WTC11 (cell line): ENCODE data around the gene LDLRAD4. TPM values are rescaled to one million over a fixed set of nuclear protein-coding genes. Genes with fewer than 3 reads are reported as not detected.

Experiments
- ATAC-seq: fragments of 200-7000 bp; cut with Tn5 transposase; 2 replicates; pipeline ENCODE4 v1.10.0; 2021; ENCODE audit warnings: mild to moderate bottlenecking, moderate library complexity
- CTCF ChIA-PET: fragments of 300-600 bp; sonication (Branson Sonifier 250); formaldehyde crosslinking; loops from one replicate; lab custom pipeline; 2021; ENCODE audit warnings: antibody characterized with exemption; lab: Charles Lee
- POLR2A ChIA-PET: fragments of 350-600 bp; sonication (Branson Sonifier 250); formaldehyde crosslinking; loops from one replicate; lab custom pipeline; 2021; ENCODE audit warnings: antibody characterized with exemption; lab: Charles Lee
- DNase-seq: peaks from one replicate; pipeline ENCODE4 v3.0.0; 2021; ENCODE audit warnings: low spot score
- H3K27ac Mint-ChIP-seq: 2 replicates; pipeline ENCODE4 v1.8.0; 2021; ENCODE audit warnings: mixed read lengths
- H3K27me3 Mint-ChIP-seq: 2 replicates; pipeline ENCODE4 v1.8.0; 2021; ENCODE audit warnings: low read depth, mild to moderate bottlenecking, moderate library complexity, mixed read lengths
- H3K36me3 Mint-ChIP-seq: 2 replicates; pipeline ENCODE4 v1.8.0; 2021; ENCODE audit warnings: mixed read lengths
- H3K4me1 Mint-ChIP-seq: 2 replicates; pipeline ENCODE4 v1.8.0; 2022; ENCODE audit warnings: mixed read lengths
- H3K4me3 Mint-ChIP-seq: 2 replicates; pipeline ENCODE4 v1.8.0; 2021; ENCODE audit warnings: mild to moderate bottlenecking, moderate library complexity, mixed read lengths
- H3K9me3 Mint-ChIP-seq: 2 replicates; pipeline ENCODE4 v1.8.0; 2021; ENCODE audit warnings: mixed read lengths
- ESRRA ChIP-seq: sonication (generic); formaldehyde crosslinking; IDR thresholded peaks from 2 replicates; pipeline ENCODE4 v1.8.1; 2022; ENCODE audit warnings: mild to moderate bottlenecking, missing genetic modification reagents, borderline replicate concordance
- FOXP1 ChIP-seq: sonication (generic); formaldehyde crosslinking; IDR thresholded peaks from 2 replicates; pipeline ENCODE4 v1.8.0; 2022; ENCODE audit warnings: missing genetic modification reagents, mild to moderate bottlenecking, moderate library complexity, borderline replicate concordance
- GABPB1 ChIP-seq: sonication (generic); formaldehyde crosslinking; IDR thresholded peaks from 2 replicates; pipeline ENCODE4 v1.8.1; 2023; ENCODE audit warnings: mild to moderate bottlenecking, missing genetic modification reagents
- JAZF1 ChIP-seq: fragments of 250-450 bp; sonication (Bioruptor Pico); IDR thresholded peaks from 2 replicates; pipeline ENCODE4 v1.9.0; 2021; ENCODE audit warnings: moderate library complexity, mild to moderate bottlenecking, inconsistent platforms
- KAT7 ChIP-seq: sonication (generic); formaldehyde crosslinking; IDR thresholded peaks from 2 replicates; pipeline ENCODE4 v1.8.1; 2023; ENCODE audit warnings: missing genetic modification reagents, mild to moderate bottlenecking, borderline replicate concordance
- NR2C2 ChIP-seq: sonication (generic); formaldehyde crosslinking; IDR thresholded peaks from 2 replicates; pipeline ENCODE4 v1.8.0; 2022; ENCODE audit warnings: mild to moderate bottlenecking, missing genetic modification reagents
- RORB ChIP-seq: fragments of 250-450 bp; sonication (Bioruptor Pico); IDR thresholded peaks from 2 replicates; pipeline ENCODE4 v1.9.0; 2021; ENCODE audit warnings: mild to moderate bottlenecking
- SOX15 ChIP-seq: fragments of 250-450 bp; sonication (Bioruptor Pico); IDR thresholded peaks from 2 replicates; pipeline ENCODE4 v1.9.0; 2021; ENCODE audit warnings: mild to moderate bottlenecking
- TEAD4 ChIP-seq: sonication (generic); formaldehyde crosslinking; IDR thresholded peaks from 2 replicates; pipeline ENCODE4 v1.8.0; 2022; ENCODE audit warnings: mild to moderate bottlenecking, missing genetic modification reagents
- ZNF138 ChIP-seq: sonication (generic); formaldehyde crosslinking; conservative IDR thresholded peaks from 2 replicates; pipeline ENCODE4 v1.8.1; 2022; ENCODE audit warnings: mild to moderate bottlenecking, moderate library complexity, missing genetic modification reagents
- total RNA-seq: library from RNA; stranded (reverse); gene quantifications from 3 replicates; pipeline ENCODE4 v1.2.3, GENCODE V29; 2021
- TF ChIP-seq, protein P1 (sequence below): sonication (generic); formaldehyde crosslinking; IDR thresholded peaks from 2 replicates; pipeline ENCODE4 v1.8.1; 2023; ENCODE audit warnings: mild to moderate bottlenecking, missing genetic modification reagents, borderline replicate concordance
- TF ChIP-seq, protein P2 (sequence below): sonication (generic); formaldehyde crosslinking; IDR thresholded peaks from 2 replicates; pipeline ENCODE4 v1.8.1; 2023; ENCODE audit warnings: mild to moderate bottlenecking, missing genetic modification reagents, moderate library complexity
- TF ChIP-seq, protein P3 (sequence below): fragments of 250-450 bp; sonication (Bioruptor Pico); IDR thresholded peaks from 2 replicates; pipeline ENCODE4 v1.9.0; 2021; ENCODE audit warnings: mild to moderate bottlenecking
- TF ChIP-seq, protein P4 (sequence below): fragments of 250-450 bp; sonication (Bioruptor Pico); IDR thresholded peaks from 2 replicates; pipeline ENCODE4 v1.9.0; 2021; ENCODE audit warnings: moderate library complexity, mild to moderate bottlenecking, inconsistent platforms, borderline replicate concordance
- TF ChIP-seq, protein P5 (sequence below): sonication (generic); formaldehyde crosslinking; IDR thresholded peaks from 2 replicates; pipeline ENCODE4 v1.8.0; 2022; ENCODE audit warnings: mild to moderate bottlenecking, missing genetic modification reagents
- TF ChIP-seq, protein P6 (sequence below): sonication (generic); formaldehyde crosslinking; IDR thresholded peaks from 2 replicates; pipeline ENCODE4 v1.8.0; 2023; ENCODE audit warnings: mild to moderate bottlenecking, missing genetic modification reagents
- TF ChIP-seq, protein P7 (sequence below): sonication (generic); formaldehyde crosslinking; IDR thresholded peaks from 2 replicates; pipeline ENCODE4 v1.8.1; 2023; ENCODE audit warnings: mild to moderate bottlenecking, missing genetic modification reagents
- TF ChIP-seq, protein P8 (sequence below): sonication (generic); formaldehyde crosslinking; conservative IDR thresholded peaks from 2 replicates; pipeline ENCODE4 v1.8.1; 2022; ENCODE audit warnings: mild to moderate bottlenecking, missing genetic modification reagents
- TF ChIP-seq, protein P9 (sequence below): sonication (generic); formaldehyde crosslinking; IDR thresholded peaks from 2 replicates; pipeline ENCODE4 v1.8.1; 2022; ENCODE audit warnings: missing genetic modification reagents, borderline replicate concordance

LDLRAD4 gene
- total RNA-seq, 1 experiment from 2014 or later = 6.2 TPM

DNA sequence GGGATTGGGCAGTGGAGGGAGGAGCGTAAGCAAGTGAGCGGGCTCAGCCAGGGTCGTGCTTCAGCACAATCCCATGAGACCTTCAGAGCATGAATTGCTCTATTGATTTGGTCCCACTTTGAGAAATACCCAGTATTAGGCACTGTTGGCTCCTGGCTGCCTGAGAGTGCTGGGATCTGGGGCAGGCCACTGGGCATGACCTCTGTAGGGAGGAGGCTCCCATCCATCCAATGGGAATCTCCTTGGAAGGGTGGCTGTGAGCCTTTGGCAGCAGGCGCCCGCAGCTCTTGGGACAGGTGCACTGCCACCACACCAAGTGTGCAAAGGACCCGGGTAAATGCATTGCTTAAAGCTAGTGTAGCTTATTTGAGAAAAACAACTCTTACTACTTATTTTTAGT lies 137.5 kb downstream of the LDLRAD4 start (continued):
- TF ChIP-seq, protein P1, sequence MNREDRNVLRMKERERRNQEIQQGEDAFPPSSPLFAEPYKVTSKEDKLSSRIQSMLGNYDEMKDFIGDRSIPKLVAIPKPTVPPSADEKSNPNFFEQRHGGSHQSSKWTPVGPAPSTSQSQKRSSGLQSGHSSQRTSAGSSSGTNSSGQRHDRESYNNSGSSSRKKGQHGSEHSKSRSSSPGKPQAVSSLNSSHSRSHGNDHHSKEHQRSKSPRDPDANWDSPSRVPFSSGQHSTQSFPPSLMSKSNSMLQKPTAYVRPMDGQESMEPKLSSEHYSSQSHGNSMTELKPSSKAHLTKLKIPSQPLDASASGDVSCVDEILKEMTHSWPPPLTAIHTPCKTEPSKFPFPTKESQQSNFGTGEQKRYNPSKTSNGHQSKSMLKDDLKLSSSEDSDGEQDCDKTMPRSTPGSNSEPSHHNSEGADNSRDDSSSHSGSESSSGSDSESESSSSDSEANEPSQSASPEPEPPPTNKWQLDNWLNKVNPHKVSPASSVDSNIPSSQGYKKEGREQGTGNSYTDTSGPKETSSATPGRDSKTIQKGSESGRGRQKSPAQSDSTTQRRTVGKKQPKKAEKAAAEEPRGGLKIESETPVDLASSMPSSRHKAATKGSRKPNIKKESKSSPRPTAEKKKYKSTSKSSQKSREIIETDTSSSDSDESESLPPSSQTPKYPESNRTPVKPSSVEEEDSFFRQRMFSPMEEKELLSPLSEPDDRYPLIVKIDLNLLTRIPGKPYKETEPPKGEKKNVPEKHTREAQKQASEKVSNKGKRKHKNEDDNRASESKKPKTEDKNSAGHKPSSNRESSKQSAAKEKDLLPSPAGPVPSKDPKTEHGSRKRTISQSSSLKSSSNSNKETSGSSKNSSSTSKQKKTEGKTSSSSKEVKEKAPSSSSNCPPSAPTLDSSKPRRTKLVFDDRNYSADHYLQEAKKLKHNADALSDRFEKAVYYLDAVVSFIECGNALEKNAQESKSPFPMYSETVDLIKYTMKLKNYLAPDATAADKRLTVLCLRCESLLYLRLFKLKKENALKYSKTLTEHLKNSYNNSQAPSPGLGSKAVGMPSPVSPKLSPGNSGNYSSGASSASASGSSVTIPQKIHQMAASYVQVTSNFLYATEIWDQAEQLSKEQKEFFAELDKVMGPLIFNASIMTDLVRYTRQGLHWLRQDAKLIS (CRISPR knock-in tag) = no peak
- TF ChIP-seq, protein P2, sequence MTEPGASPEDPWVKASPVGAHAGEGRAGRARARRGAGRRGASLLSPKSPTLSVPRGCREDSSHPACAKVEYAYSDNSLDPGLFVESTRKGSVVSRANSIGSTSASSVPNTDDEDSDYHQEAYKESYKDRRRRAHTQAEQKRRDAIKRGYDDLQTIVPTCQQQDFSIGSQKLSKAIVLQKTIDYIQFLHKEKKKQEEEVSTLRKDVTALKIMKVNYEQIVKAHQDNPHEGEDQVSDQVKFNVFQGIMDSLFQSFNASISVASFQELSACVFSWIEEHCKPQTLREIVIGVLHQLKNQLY = no peak

DNA sequence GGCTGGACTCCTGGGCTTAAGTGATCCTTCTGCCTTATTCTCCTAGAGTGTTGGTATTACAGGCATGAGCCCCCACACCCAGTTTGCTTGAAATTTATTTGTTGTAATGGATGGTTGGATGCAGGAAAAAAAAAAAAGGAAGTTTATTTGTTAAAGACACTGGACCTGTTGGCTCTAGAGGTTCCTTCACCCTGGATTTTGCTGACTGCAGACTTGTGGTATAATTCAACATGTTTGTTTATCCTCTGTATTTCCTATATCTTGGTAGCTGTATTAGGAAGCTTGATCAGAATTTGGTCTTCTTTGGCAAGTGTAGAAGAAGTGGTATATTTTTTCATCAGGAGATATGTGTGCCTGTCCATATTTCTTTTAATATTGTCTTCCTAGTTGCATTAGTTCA lies 138.7 kb downstream of the LDLRAD4 start:
- no peak overlapping the region for H3K4me3 Mint-ChIP-seq
- H3K27ac Mint-ChIP-seq = no peak overlapping the region
- no peaks in the 10 kb centered on the region for H3K36me3 Mint-ChIP-seq
- TF ChIP-seq TEAD4 (no peak), RORB (CRISPR knock-in tag) (no peak), GABPB1 (no peak), JAZF1 (CRISPR knock-in tag) (no peak)
- TF ChIP-seq, protein P3, sequence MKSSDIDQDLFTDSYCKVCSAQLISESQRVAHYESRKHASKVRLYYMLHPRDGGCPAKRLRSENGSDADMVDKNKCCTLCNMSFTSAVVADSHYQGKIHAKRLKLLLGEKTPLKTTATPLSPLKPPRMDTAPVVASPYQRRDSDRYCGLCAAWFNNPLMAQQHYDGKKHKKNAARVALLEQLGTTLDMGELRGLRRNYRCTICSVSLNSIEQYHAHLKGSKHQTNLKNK (CRISPR knock-in tag) = no peak
- TF ChIP-seq, all 79 proteins: peak for 0
- DNase-seq (no peak), ATAC-seq (no peak)
- ChIA-PET POLR2A (no interaction called here), CTCF (no interaction called here)
- Mint-ChIP-seq H3K27me3 (no peaks in the 10 kb centered on the region), H3K4me1 (no peaks in the 10 kb centered on the region), H3K9me3 (peaks cover 11% of the 10 kb centered on the region)

DNA sequence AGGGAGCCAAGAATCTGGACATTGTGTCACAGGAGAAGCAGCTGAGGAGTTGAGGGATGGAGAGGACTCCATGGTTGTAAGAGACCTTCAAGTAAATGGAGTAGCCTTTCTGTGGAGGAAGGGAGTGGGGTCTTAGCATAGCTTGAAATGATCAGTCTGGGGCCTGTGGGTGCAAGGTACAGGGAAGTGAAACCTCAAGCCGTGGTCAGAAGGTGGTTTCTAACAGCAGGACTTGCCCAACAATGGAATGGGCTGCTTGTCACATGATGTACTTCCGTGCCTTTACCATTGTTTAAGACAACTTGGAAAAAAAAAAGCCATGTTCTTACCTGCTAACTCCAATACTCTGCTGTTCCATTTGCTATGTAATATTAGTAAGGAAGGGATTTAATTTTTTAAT lies 140.7 kb downstream of the LDLRAD4 start:
- ChIA-PET POLR2A (no interaction called here), CTCF (no interaction called here)
- Mint-ChIP-seq H3K4me1 (peaks cover 4% of the 10 kb centered on the region; the same call in 1 of the 2 replicates), H3K36me3 (no peaks in the 10 kb centered on the region), H3K4me3 (no peak overlapping the region), H3K27ac (no peak overlapping the region), H3K27me3 (no peaks in the 10 kb centered on the region), H3K9me3 (peaks cover 4% of the 10 kb centered on the region; the same call in 1 of the 2 replicates)
- DNase-seq = no peak
- ATAC-seq = no peak
- no peak for TF ChIP-seq SOX15 (CRISPR knock-in tag)
- TF ChIP-seq, protein P4, sequence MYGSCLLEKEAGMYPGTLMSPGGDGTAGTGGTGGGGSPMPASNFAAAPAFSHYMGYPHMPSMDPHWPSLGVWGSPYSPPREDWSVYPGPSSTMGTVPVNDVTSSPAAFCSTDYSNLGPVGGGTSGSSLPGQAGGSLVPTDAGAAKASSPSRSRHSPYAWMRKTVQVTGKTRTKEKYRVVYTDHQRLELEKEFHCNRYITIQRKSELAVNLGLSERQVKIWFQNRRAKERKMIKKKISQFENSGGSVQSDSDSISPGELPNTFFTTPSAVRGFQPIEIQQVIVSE (CRISPR knock-in tag) = no peak
- no peak for TF ChIP-seq ESRRA (CRISPR knock-in tag)
- TF ChIP-seq, protein P5, sequence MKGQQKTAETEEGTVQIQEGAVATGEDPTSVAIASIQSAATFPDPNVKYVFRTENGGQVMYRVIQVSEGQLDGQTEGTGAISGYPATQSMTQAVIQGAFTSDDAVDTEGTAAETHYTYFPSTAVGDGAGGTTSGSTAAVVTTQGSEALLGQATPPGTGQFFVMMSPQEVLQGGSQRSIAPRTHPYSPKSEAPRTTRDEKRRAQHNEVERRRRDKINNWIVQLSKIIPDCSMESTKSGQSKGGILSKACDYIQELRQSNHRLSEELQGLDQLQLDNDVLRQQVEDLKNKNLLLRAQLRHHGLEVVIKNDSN (CRISPR knock-in tag) = no peak
- TF ChIP-seq FOXP1 = no peak
- TF ChIP-seq RORB (CRISPR knock-in tag) = no peak
- no peak for TF ChIP-seq KAT7
- TF ChIP-seq, protein P6, sequence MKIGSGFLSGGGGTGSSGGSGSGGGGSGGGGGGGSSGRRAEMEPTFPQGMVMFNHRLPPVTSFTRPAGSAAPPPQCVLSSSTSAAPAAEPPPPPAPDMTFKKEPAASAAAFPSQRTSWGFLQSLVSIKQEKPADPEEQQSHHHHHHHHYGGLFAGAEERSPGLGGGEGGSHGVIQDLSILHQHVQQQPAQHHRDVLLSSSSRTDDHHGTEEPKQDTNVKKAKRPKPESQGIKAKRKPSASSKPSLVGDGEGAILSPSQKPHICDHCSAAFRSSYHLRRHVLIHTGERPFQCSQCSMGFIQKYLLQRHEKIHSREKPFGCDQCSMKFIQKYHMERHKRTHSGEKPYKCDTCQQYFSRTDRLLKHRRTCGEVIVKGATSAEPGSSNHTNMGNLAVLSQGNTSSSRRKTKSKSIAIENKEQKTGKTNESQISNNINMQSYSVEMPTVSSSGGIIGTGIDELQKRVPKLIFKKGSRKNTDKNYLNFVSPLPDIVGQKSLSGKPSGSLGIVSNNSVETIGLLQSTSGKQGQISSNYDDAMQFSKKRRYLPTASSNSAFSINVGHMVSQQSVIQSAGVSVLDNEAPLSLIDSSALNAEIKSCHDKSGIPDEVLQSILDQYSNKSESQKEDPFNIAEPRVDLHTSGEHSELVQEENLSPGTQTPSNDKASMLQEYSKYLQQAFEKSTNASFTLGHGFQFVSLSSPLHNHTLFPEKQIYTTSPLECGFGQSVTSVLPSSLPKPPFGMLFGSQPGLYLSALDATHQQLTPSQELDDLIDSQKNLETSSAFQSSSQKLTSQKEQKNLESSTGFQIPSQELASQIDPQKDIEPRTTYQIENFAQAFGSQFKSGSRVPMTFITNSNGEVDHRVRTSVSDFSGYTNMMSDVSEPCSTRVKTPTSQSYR (CRISPR knock-in tag) = no peak
- TF ChIP-seq NR2C2 (CRISPR knock-in tag) = no peak
- TF ChIP-seq, protein P7, sequence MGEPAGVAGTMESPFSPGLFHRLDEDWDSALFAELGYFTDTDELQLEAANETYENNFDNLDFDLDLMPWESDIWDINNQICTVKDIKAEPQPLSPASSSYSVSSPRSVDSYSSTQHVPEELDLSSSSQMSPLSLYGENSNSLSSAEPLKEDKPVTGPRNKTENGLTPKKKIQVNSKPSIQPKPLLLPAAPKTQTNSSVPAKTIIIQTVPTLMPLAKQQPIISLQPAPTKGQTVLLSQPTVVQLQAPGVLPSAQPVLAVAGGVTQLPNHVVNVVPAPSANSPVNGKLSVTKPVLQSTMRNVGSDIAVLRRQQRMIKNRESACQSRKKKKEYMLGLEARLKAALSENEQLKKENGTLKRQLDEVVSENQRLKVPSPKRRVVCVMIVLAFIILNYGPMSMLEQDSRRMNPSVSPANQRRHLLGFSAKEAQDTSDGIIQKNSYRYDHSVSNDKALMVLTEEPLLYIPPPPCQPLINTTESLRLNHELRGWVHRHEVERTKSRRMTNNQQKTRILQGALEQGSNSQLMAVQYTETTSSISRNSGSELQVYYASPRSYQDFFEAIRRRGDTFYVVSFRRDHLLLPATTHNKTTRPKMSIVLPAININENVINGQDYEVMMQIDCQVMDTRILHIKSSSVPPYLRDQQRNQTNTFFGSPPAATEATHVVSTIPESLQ (CRISPR knock-in tag) = no peak
- TF ChIP-seq, protein P8, sequence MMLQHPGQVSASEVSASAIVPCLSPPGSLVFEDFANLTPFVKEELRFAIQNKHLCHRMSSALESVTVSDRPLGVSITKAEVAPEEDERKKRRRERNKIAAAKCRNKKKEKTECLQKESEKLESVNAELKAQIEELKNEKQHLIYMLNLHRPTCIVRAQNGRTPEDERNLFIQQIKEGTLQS (CRISPR knock-in tag) = no peak
- no peak for TF ChIP-seq ZNF138 (CRISPR knock-in tag)
- TF ChIP-seq, protein P9, sequence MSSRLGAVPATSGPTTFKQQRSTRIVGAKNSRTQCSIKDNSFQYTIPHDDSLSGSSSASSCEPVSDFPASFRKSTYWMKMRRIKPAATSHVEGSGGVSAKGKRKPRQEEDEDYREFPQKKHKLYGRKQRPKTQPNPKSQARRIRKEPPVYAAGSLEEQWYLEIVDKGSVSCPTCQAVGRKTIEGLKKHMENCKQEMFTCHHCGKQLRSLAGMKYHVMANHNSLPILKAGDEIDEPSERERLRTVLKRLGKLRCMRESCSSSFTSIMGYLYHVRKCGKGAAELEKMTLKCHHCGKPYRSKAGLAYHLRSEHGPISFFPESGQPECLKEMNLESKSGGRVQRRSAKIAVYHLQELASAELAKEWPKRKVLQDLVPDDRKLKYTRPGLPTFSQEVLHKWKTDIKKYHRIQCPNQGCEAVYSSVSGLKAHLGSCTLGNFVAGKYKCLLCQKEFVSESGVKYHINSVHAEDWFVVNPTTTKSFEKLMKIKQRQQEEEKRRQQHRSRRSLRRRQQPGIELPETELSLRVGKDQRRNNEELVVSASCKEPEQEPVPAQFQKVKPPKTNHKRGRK = no peak
